Activated T-cell treated with anti-CD3 and anti-CD28 coated beads, Interleukin-2, amount 50 U/mL, for 48 hours (primary cell): Measurements from ENCODE around the gene SLCO3A1.

Source experiments
- DNase-seq, 2 experiments: peaks; one replicate each; pipeline ENCODE4 v3.0.0-alpha.2; 2020

Gene SLCO3A1

GRCh38 chr15:91942720-91943394 is 89.3 kb downstream of the SLCO3A1 start:
- DNase-seq, result peak; percentile 42 to 48

DNA sequence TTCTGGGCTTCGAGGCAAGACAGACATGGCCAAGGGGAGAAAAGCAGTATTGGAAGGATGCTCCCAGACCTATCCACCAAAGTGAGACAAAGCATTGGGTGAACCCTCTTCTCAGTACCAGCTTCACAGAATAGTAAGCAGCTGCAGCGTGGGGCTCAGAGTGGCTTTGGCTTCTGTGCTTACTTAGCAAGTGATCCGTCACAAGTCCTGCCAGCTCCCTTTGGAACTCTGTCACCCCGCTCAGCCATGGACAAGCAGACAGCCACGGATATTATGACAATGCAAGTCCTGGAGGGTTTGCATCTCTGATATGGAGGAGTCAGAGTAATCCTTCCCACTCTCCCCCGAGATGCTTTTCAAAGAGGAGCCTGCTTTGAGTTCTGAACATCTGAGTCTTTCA is 90.8 kb downstream of the SLCO3A1 start:
- DNase-seq, result no peak

GRCh38 chr15:91945385-91945784 is 91.9 kb downstream of the SLCO3A1 start:
- no peak for DNase-seq

DNA sequence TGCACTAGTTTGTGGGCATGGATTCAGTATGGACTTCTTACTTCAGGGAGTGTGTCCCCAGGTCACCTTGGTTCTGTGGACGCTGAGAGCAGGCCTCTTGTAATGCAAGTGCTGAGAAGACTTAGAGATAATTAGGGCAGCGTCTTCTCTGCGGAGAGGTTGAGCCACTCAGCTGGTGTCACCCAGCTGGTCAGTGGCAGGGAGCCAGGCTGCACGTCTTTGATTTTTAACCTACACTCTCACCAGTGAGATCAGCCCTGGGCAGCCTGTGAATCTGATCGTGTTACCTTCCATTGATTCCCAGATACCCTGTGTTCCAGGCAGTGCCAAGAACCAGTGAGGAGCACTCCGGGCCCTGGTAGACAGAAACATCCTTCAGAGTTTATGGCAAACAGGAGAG is 92.6 kb downstream of the SLCO3A1 start:
- no peak for DNase-seq

GRCh38 chr15:91946581-91947292 is 93.2 kb downstream of the SLCO3A1 start:
- no peak for DNase-seq

- no peak for DNase-seq
These were observed 93.8 kb downstream of the SLCO3A1 start for GRCh38 chr15:91947293-91947679.

- DNase-seq, result no peak
These were observed 94.4 kb downstream of the SLCO3A1 start for GRCh38 chr15:91947683-91948608.

- DNase-seq, result no peak
These were observed 95.9 kb downstream of the SLCO3A1 start for GRCh38 chr15:91949361-91949760.

- DNase-seq, result no peak
These were observed 96.5 kb downstream of the SLCO3A1 start for GRCh38 chr15:91950054-91950453.

DNA sequence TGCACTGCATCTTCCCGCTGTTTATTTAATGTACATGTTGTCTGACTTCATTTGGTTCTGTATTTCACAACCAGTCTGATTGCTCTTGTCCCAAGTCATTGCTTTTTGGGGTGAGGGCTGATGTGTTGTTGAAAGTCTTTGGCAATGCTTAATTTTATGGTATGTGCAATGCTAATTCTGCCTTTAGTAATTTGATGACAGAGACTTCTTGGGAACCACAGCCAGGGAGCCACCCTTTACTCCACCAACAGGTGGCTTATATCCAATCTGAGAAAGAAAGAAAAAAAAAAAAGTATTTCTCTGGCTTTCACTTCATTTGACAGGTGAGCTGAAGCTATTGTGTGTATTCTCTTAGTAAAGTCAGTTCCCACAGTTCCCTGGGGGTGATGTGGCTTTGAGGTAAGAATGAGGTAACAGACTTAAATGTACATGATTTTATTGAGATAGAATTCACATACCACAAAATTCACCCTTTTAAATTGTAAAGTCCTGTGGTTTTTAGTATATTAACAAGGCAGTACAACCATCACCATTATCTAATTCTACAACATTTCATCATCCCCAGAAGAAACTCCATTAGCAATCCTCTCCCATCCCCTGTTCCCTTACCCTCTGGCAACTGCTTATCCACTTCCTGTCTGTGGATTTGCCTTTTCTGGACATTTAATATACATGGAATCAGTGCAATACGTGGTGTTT is 97.3 kb downstream of the SLCO3A1 start:
- no peak for DNase-seq

DNA sequence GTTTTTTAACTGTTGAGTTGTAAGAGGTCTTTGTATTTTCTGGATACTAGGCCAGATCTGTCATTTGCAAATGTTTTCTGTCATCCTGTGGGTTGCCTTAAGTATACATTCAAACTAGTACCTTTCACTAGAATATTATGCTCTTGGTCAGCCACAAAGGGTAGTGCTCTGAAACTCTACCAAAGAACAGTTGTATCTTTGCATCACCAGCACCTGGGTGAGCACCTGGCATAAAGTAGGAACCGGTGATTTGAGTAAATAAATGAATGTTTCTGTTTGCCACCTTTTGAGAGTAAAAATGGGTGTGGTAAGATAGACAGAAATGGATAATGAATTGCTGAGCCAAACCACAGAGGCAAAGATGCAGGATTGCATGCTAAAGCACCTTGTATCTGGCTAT is 98.7 kb downstream of the SLCO3A1 start:
- DNase-seq, result no peak

- no peak for DNase-seq
These were observed 99.9 kb downstream of the SLCO3A1 start for GRCh38 chr15:91953432-91953831.

DNA sequence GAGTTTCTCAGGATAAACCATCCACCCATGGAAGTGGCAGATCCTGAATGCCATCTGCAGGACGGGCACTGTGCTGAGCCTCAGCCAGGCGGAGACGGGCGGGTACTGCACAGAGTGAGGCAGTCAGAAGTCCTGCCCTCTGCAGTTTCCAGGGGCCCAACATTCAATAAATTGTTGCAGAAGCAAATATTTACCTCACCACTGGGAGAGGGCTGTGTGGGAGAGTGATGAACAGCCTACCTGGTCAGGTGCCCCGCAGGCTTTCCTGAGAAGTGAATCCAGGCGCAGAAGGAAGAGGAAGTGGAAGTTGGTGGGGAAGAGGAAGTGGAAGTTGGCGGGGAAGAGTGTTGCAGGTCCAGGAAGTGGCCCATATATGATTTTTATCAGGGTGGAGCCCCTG is 100.8 kb downstream of the SLCO3A1 start:
- DNase-seq, result no peak

- DNase-seq, result no peak
These were observed 102.7 kb downstream of the SLCO3A1 start for GRCh38 chr15:91956026-91956723.

GRCh38 chr15:91961357-91961756 is 107.8 kb downstream of the SLCO3A1 start:
- DNase-seq, result no peak

DNA sequence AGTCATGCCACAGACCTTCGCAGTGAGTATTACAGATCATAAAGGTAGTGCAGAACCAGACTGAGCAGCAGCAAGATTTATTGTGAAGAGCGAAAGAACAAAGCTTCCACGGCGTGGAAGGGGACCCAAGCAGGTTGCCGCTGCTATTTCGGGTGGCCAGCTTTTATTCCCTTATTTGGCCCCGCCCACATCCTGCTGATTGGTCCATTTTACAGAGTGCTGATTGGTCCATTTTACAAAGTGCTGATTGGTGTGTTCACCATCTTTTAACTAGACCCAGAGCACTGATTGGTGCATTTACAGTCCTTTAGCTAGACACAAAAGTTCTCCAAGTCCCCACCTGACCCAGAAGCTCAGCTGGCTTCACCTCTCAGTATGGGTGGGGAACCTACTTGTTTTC is 110.2 kb downstream of the SLCO3A1 start:
- peak in 1 of 2 experiments; percentile 20 for DNase-seq

DNA sequence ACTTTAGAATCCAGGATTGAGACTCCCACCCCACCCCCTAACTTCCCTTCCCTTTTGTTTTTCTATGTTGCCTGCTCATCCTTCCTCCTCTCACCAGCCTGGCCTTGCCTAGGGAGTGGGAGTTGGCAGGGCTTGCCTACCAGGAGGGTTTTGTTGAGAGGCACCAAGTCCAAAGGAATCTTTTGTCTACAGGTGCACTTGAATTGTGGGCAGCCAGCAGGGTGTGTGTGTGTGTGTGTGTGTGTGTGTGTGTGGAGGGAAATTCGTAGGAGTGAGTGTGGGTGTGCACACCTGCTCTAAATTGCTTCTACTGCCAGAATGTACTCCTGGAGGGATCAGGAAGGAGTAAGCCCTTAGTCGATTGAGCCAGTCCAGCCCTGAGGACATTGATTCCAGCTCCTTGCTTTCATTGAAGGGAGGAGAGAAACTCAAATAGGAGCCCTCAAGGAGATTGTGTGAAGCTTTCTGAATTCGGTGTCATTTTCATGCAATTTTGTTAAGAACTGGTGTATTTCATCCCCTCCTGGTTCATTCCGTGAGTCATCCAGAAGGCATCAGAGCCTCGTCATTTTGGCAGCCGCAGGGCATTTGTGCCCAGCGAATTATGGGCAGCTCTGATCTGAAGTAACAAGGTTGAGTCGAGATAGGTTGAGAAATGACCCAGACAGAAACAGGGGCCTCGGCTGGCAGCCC is 112.1 kb downstream of the SLCO3A1 start:
- no peak for DNase-seq

DNA sequence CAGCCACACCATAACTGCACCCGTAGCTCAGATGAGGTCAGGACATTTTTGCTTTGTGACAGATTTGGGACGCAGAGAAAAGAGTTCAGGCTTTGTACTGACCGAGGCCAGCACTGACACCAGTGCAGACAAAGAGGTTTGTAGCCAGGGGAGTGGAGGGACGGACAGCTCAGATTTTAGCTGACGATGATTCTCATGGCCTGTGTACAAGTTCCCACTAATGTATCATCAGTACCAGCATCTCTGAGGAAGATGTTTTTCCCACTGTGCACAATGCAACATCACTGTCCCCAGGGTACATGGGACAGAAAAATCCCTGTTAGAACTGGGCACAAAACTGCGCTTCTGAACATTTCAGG is 112.7 kb downstream of the SLCO3A1 start:
- no peak for DNase-seq

DNA sequence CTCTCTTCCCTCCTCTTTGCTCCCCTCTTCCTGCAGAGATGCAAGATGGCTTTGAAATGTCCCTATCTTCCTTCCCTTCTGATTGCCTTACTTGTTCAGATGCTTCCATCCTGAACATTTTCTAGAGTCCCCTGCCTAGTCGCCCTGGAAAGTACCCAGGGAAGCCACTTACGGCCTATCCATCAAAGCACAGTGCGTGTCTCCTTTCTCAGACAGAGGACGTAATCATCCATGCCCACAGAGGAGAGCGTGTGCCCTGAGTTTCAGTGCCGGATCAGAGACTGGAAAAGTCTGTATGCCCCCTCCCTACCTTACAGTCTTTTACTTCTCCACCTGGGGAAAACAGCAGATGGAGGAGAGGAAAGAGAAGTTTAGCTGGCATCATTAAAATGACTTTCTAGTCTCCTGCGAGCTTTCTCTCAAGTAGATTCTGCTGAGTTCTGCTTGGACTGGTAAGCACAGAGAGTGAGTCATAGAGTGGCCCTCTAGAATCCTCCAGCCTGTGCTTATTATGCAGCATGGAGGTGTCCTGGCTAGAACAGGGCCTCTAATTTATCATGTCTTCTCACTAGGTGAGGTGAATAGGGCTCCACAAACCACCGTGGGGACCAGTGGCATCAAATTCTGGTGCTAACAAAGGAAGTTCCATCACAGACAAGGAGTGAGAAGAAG is 114.6 kb downstream of the SLCO3A1 start:
- DNase-seq, result no peak

DNA sequence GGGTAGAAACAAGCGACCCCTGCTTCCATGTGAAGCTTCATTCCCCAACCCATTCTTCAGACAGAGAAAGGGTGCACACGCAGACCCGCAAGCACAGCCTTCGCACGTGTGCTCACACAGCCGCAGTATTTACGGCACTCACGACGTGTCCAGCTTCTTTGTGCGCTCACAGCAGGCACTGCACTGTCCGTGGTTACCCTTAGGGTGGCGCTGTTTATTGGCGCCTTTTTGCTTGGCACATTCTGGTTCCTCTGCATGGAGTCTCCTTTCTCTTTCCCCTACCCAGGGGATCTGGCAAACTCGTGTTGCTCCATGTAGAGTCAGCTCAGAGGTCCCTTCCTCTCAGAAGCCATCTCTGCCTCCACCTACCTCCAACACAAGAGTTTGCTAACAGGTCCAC is 115.1 kb downstream of the SLCO3A1 start:
- DNase-seq, result no peak

- no peak for DNase-seq
These were observed 116.6 kb downstream of the SLCO3A1 start for GRCh38 chr15:91970142-91970541.
